ENCODE results near the gene ADIG.

ADIG gene

GRCh38 chr20:38604873-38605303, 23.9 kb downstream of the ADIG start:
- no peaks in the 10 kb centered on the region for H3K36me3 ChIP-seq
- peaks cover 0 to 24% (median 6%) of the 10 kb centered on the region in 10 experiments; a peak in 11 of 20 replicates for H3K4me1 ChIP-seq
- H3K4me2 ChIP-seq: no peak overlapping the region
- no peak for TF ChIP-seq Cebpa-rat (IDR thresholded peaks at IDR 0.05)
- no peak overlapping the region for H3K27ac ChIP-seq
- H3K4me3 ChIP-seq: no peak overlapping the region
- H4K20me1 ChIP-seq: no peaks in the 10 kb centered on the region
- H3K9me3 ChIP-seq (replicated peaks in 1 of 11): no peaks in the 10 kb centered on the region
- no peak overlapping the region for H3K9ac ChIP-seq
- H3K27me3 ChIP-seq: peaks cover 10 to 31% (median 25%) of the 10 kb centered on the region in 11 experiments

- no peaks in the 10 kb centered on the region for H3K9me3 ChIP-seq (replicated peaks in 1 of 11)
- no peaks in the 10 kb centered on the region for H4K20me1 ChIP-seq
- peaks cover 0 to 9% (median 7%) of the 10 kb centered on the region in 11 experiments; a peak in 15 of 22 replicates for H3K27me3 ChIP-seq
- TF ChIP-seq Cebpa-rat (IDR thresholded peaks at IDR 0.05): no peak
- peaks cover 0 to 6% (median 0%) of the 10 kb centered on the region in 10 experiments; a peak in 5 of 20 replicates for H3K4me1 ChIP-seq
- no peaks in the 10 kb centered on the region for H3K36me3 ChIP-seq
- no peak overlapping the region for H3K4me3 ChIP-seq
- H3K9ac ChIP-seq: no peak overlapping the region
- no peak overlapping the region for H3K27ac ChIP-seq
- H3K4me2 ChIP-seq: no peak overlapping the region
Measured at GRCh38 chr20:38607351-38607750, 26.4 kb downstream of the ADIG start.

GRCh38 chr20:38608188-38608587, 27.2 kb downstream of the ADIG start:
- H3K27ac ChIP-seq: no peak overlapping the region

GRCh38 chr20:38609815-38610214, 28.8 kb downstream of the ADIG start:
- H3K4me2 ChIP-seq: no peak overlapping the region

More at GRCh38 chr20:38608188-38608587, 27.2 kb downstream of the ADIG start:
- Histone ChIP-seq H3K4me1 (peaks cover 0 to 6% (median 0%) of the 10 kb centered on the region in 10 experiments; a peak in 5 of 20 replicates), H3K4me2 (peak overlapping the region in 4 of 11 experiments; percentile 2 to 33 (median 22); a peak in 5 of 22 replicates), H3K36me3 (no peaks in the 10 kb centered on the region), H4K20me1 (no peaks in the 10 kb centered on the region), H3K9ac (no peak overlapping the region), H3K27me3 (peaks cover 0 to under 1% (median 0%) of the 10 kb centered on the region in 11 experiments; a peak in 1 of 22 replicates), H3K9me3 (replicated peaks in 1 of 11) (no peaks in the 10 kb centered on the region), H3K4me3 (no peak overlapping the region)
- TF ChIP-seq Cebpa-rat (IDR thresholded peaks at IDR 0.05): no peak

GRCh38 chr20:38610521-38610920, 29.5 kb downstream of the ADIG start:
- H3K27me3 ChIP-seq: no peaks in the 10 kb centered on the region
- H3K9ac ChIP-seq: no peak overlapping the region
- no peaks in the 10 kb centered on the region for H3K36me3 ChIP-seq
- no peak overlapping the region for H3K4me2 ChIP-seq
- H4K20me1 ChIP-seq: no peaks in the 10 kb centered on the region
- peaks cover 0 to 6% (median 0%) of the 10 kb centered on the region in 10 experiments; a peak in 5 of 20 replicates for H3K4me1 ChIP-seq
- no peak overlapping the region for H3K4me3 ChIP-seq
- TF ChIP-seq Cebpa-rat (IDR thresholded peaks at IDR 0.05): no peak
- no peaks in the 10 kb centered on the region for H3K9me3 ChIP-seq (replicated peaks in 1 of 11)
- H3K27ac ChIP-seq: no peak overlapping the region

More at GRCh38 chr20:38609815-38610214, 28.8 kb downstream of the ADIG start:
- H4K20me1 ChIP-seq: no peaks in the 10 kb centered on the region
- H3K36me3 ChIP-seq: no peaks in the 10 kb centered on the region
- H3K27ac ChIP-seq: no peak overlapping the region
- H3K9me3 ChIP-seq (replicated peaks in 1 of 11): no peaks in the 10 kb centered on the region
- H3K9ac ChIP-seq: no peak overlapping the region
- H3K4me3 ChIP-seq: no peak overlapping the region
- no peaks in the 10 kb centered on the region for H3K27me3 ChIP-seq
- no peak for TF ChIP-seq Cebpa-rat (IDR thresholded peaks at IDR 0.05)
- H3K4me1 ChIP-seq: peaks cover 0 to 6% (median 0%) of the 10 kb centered on the region in 10 experiments; a peak in 5 of 20 replicates

GRCh38 chr20:38612751-38613515, 31.9 kb downstream of the ADIG start:
- no peaks in the 10 kb centered on the region for H4K20me1 ChIP-seq
- no peaks in the 10 kb centered on the region for H3K9me3 ChIP-seq (replicated peaks in 1 of 11)
- no peak overlapping the region for H3K27ac ChIP-seq
- no peak overlapping the region for H3K4me2 ChIP-seq
- no peaks in the 10 kb centered on the region for H3K27me3 ChIP-seq
- no peak overlapping the region for H3K9ac ChIP-seq
- H3K4me1 ChIP-seq: peaks cover 0 to 5% (median 0%) of the 10 kb centered on the region in 10 experiments; a peak in 5 of 20 replicates
- no peaks in the 10 kb centered on the region for H3K36me3 ChIP-seq
- TF ChIP-seq Cebpa-rat (IDR thresholded peaks at IDR 0.05): no peak
- no peak overlapping the region for H3K4me3 ChIP-seq

GRCh38 chr20:38615283-38615682, 34.3 kb downstream of the ADIG start:
- Histone ChIP-seq H3K9ac (no peak overlapping the region), H3K4me1 (no peaks in the 10 kb centered on the region), H3K36me3 (no peaks in the 10 kb centered on the region), H3K4me2 (no peak overlapping the region), H3K27me3 (no peaks in the 10 kb centered on the region), H3K27ac (no peak overlapping the region), H3K4me3 (no peak overlapping the region), H4K20me1 (no peaks in the 10 kb centered on the region), H3K9me3 (replicated peaks in 1 of 11) (no peaks in the 10 kb centered on the region)
- no peak for TF ChIP-seq Cebpa-rat (IDR thresholded peaks at IDR 0.05)

- no peak for TF ChIP-seq Cebpa-rat (IDR thresholded peaks at IDR 0.05)
- H3K9me3 ChIP-seq (replicated peaks in 1 of 11): no peaks in the 10 kb centered on the region
- H3K4me2 ChIP-seq: no peak overlapping the region
- no peaks in the 10 kb centered on the region for H3K27me3 ChIP-seq
- H3K36me3 ChIP-seq: no peaks in the 10 kb centered on the region
- no peaks in the 10 kb centered on the region for H4K20me1 ChIP-seq
- H3K4me1 ChIP-seq: no peaks in the 10 kb centered on the region
- no peak overlapping the region for H3K9ac ChIP-seq
- H3K4me3 ChIP-seq: no peak overlapping the region
- no peak overlapping the region for H3K27ac ChIP-seq
Measured at GRCh38 chr20:38616457-38616856, 35.5 kb downstream of the ADIG start.

- Histone ChIP-seq H3K4me1 (no peaks in the 10 kb centered on the region), H3K4me2 (no peak overlapping the region), H3K27me3 (no peaks in the 10 kb centered on the region), H3K9ac (no peak overlapping the region), H3K36me3 (no peaks in the 10 kb centered on the region), H3K27ac (no peak overlapping the region), H3K9me3 (replicated peaks in 1 of 11) (no peaks in the 10 kb centered on the region), H4K20me1 (no peaks in the 10 kb centered on the region), H3K4me3 (no peak overlapping the region)
- TF ChIP-seq Cebpa-rat (IDR thresholded peaks at IDR 0.05): no peak
Measured at GRCh38 chr20:38617011-38617829, 36.2 kb downstream of the ADIG start.
